Panc1 (cell line): Measurements from ENCODE around the gene PRRT4.

Experiments
- CTCF ChIP-seq: fragments of 450-650 bp; IDR thresholded peaks from 2 replicates; pipeline ENCODE4 v1.5.1; 2017; ENCODE audit warnings: mild to moderate bottlenecking
- POLR2AphosphoS5 ChIP-seq: IDR thresholded peaks from 2 replicates; pipeline ENCODE4 v1.6.1; 2012; ENCODE audit warnings: mild to moderate bottlenecking, low read depth, low read length, moderate library complexity

GRCh38 chr7:128310499-128310898 lies 51.0 kb downstream of the PRRT4 start:
- no peak for TF ChIP-seq CTCF
- no peak for TF ChIP-seq POLR2AphosphoS5
